ENCODE data around the gene LGALS16. TPM values are rescaled to one million over a fixed set of nuclear protein-coding genes. Genes with fewer than 3 reads are reported as not detected.

The LGALS16 gene
- total and polyA plus RNA-seq, 2 donors (not counting 1 experiment from before 2014, with no cell fraction given): not detected

DNA sequence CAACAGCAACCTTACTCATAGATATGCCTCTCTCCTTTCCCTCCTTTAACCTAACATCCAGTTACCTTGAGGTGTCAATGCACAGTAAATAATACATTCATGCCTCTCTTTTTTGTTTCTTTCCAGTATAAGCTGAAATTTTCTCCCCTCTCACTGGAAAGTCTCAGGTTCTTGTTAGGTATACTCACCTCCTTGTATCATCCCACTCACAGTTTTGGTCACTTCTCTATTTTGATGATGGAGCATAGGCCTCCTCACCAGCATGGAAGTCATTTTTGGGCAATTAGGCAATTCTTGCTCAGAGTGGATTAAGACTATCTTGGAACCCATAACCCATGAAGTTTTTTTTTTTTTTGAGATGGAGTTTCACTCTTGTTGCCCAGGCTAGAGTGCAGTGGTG lies 42.8 kb downstream of the LGALS16 start:
- H3K4me3 ChIP-seq (ENCODE audit: control extremely low read depth in 1 of 5, extremely low read depth in 1 of 5, insufficient read depth in 1 of 5, low read depth in 2 of 5, low read length in 4 of 5): no peak overlapping the region
- H3K27ac Mint-ChIP-seq: no peak overlapping the region
- TF ChIP-seq, protein P1, sequence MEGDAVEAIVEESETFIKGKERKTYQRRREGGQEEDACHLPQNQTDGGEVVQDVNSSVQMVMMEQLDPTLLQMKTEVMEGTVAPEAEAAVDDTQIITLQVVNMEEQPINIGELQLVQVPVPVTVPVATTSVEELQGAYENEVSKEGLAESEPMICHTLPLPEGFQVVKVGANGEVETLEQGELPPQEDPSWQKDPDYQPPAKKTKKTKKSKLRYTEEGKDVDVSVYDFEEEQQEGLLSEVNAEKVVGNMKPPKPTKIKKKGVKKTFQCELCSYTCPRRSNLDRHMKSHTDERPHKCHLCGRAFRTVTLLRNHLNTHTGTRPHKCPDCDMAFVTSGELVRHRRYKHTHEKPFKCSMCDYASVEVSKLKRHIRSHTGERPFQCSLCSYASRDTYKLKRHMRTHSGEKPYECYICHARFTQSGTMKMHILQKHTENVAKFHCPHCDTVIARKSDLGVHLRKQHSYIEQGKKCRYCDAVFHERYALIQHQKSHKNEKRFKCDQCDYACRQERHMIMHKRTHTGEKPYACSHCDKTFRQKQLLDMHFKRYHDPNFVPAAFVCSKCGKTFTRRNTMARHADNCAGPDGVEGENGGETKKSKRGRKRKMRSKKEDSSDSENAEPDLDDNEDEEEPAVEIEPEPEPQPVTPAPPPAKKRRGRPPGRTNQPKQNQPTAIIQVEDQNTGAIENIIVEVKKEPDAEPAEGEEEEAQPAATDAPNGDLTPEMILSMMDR (IDR thresholded peaks at IDR 0.05): no peak
- no peak for TF ChIP-seq EZH2 (IDR thresholded peaks at IDR 0.05; ENCODE audit: borderline replicate concordance, insufficient read depth, low read depth, low read length, poor library complexity, severe bottlenecking)
- no peak for DNase-seq
- no peaks in the 10 kb centered on the region for H3K4me1 Mint-ChIP-seq
- no peak for ATAC-seq (ENCODE audit: low read depth)
- no peak overlapping the region for H2AFZ ChIP-seq (ENCODE audit: insufficient read depth, low read depth, low read length, poor library complexity, severe bottlenecking)
- no peak overlapping the region for H3K4me3 Mint-ChIP-seq
- ChIA-PET CTCF (no interaction called here), POLR2A (no interaction called here)
- H3K27me3 ChIP-seq (replicated peaks in 1 of 4; ENCODE audit: control extremely low read depth in 1 of 4, control insufficient read depth in 3 of 4, insufficient read depth in 4 of 4, low read length in 3 of 4): peaks cover 0 to 20% (median 12%) of the 10 kb centered on the region in 4 experiments
- no peaks in the 10 kb centered on the region for H3K9me3 Mint-ChIP-seq (ENCODE audit: insufficient read depth)
- no peak overlapping the region for H3K9ac ChIP-seq (ENCODE audit: low read length)
- no peak overlapping the region for H3K27ac ChIP-seq (ENCODE audit: low read length in 2 of 2)
- no peaks in the 10 kb centered on the region for H3K79me2 ChIP-seq (ENCODE audit: control insufficient read depth, insufficient read depth, low read length)
- no peaks in the 10 kb centered on the region for H3K9me3 ChIP-seq (ENCODE audit: control extremely low read depth in 1 of 3, control insufficient read depth in 2 of 3, insufficient read depth in 1 of 3, low read length in 2 of 3)
- H3K4me2 ChIP-seq (replicated peaks; ENCODE audit: low read depth, low read length, poor library complexity, severe bottlenecking): no peak overlapping the region
- no peaks in the 10 kb centered on the region for H3K4me1 ChIP-seq (ENCODE audit: control insufficient read depth in 2 of 2, insufficient read depth in 2 of 2, low read length in 2 of 2)
- H4K20me1 ChIP-seq (ENCODE audit: control insufficient read depth, insufficient read depth, low read length, poor library complexity, severe bottlenecking): no peaks in the 10 kb centered on the region
- no peaks in the 10 kb centered on the region for H3K36me3 ChIP-seq (replicated peaks in 1 of 2; ENCODE audit: control extremely low read depth in 1 of 2, control insufficient read depth in 1 of 2, extremely low read depth in 1 of 2, insufficient read depth in 2 of 2, low read length in 1 of 2)
- intact Hi-C loops (cut with micrococcal nuclease): no loop called here
- peaks cover 72% of the 10 kb centered on the region for H3K27me3 Mint-ChIP-seq

DNA sequence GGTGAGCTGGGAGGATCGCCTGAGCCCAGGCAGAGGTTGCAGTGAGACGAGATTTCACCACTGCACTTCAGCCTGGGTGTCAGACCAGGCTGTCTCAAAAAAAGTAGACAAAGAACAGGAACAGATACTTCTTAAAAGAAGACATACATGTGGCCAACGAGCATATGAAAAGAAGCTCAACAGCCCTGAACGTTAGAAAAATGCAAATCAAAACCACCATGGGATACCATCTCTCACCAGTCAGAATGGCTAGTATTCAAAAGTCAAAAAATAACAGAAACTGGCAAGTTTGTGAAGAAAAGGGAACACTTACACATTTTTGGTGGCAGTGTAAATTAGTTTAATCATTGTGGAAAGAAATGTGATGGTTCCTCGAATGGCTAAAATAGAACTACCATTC lies 45.6 kb downstream of the LGALS16 start:
- H3K9ac ChIP-seq (ENCODE audit: low read length): no peak overlapping the region
- H3K36me3 ChIP-seq (replicated peaks in 1 of 2; ENCODE audit: control extremely low read depth in 1 of 2, control insufficient read depth in 1 of 2, extremely low read depth in 1 of 2, insufficient read depth in 2 of 2, low read length in 1 of 2): no peaks in the 10 kb centered on the region
- Mint-ChIP-seq H3K27ac (no peak overlapping the region), H3K9me3 (ENCODE audit: insufficient read depth) (no peaks in the 10 kb centered on the region), H3K4me1 (no peaks in the 10 kb centered on the region), H3K4me3 (no peak overlapping the region), H3K27me3 (peaks cover 60% of the 10 kb centered on the region)
- intact Hi-C loops (cut with micrococcal nuclease): no loop called here
- peaks cover 0 to 16% (median 7%) of the 10 kb centered on the region in 4 experiments for H3K27me3 ChIP-seq (replicated peaks in 1 of 4; ENCODE audit: control extremely low read depth in 1 of 4, control insufficient read depth in 3 of 4, insufficient read depth in 4 of 4, low read length in 3 of 4)
- CTCF ChIA-PET: no interaction called here
- POLR2A ChIA-PET: no interaction called here
- DNase-seq (no peak), ATAC-seq (ENCODE audit: low read depth) (no peak)
- no peaks in the 10 kb centered on the region for H4K20me1 ChIP-seq (ENCODE audit: control insufficient read depth, insufficient read depth, low read length, poor library complexity, severe bottlenecking)
- no peak overlapping the region for H3K4me2 ChIP-seq (replicated peaks; ENCODE audit: low read depth, low read length, poor library complexity, severe bottlenecking)
- no peaks in the 10 kb centered on the region for H3K9me3 ChIP-seq (ENCODE audit: control extremely low read depth in 1 of 3, control insufficient read depth in 2 of 3, insufficient read depth in 1 of 3, low read length in 2 of 3)
- no peak for TF ChIP-seq EZH2 (IDR thresholded peaks at IDR 0.05; ENCODE audit: borderline replicate concordance, insufficient read depth, low read depth, low read length, poor library complexity, severe bottlenecking)
- TF ChIP-seq, protein P1 (IDR thresholded peaks at IDR 0.05): no peak
- no peaks in the 10 kb centered on the region for H3K4me1 ChIP-seq (ENCODE audit: control insufficient read depth in 2 of 2, insufficient read depth in 2 of 2, low read length in 2 of 2)
- H3K27ac ChIP-seq (ENCODE audit: low read length in 2 of 2): no peak overlapping the region
- H3K79me2 ChIP-seq (ENCODE audit: control insufficient read depth, insufficient read depth, low read length): no peaks in the 10 kb centered on the region
- H2AFZ ChIP-seq (ENCODE audit: insufficient read depth, low read depth, low read length, poor library complexity, severe bottlenecking): no peak overlapping the region
- no peak overlapping the region for H3K4me3 ChIP-seq (ENCODE audit: control extremely low read depth in 1 of 5, extremely low read depth in 1 of 5, insufficient read depth in 1 of 5, low read depth in 2 of 5, low read length in 4 of 5)
- whole genome bisulfite sequencing (ENCODE audit: insufficient coverage): 57% methylated on average over 2 of the region's 5 CpGs

All from B cell (primary cell).